Activated naive CD8-positive, alpha-beta T cell treated with anti-CD3 and anti-CD28 coated beads, Interleukin-2, amount 50 U/mL, for 16 hours (primary cell): ENCODE results near the gene MDM2.

Experiments
- DNase-seq: peaks from one replicate; pipeline ENCODE4 v3.0.0-alpha.2; 2020; ENCODE audit warnings: low read depth, low spot score

The MDM2 gene

GRCh38 chr12:68850390-68850789 is 42.4 kb downstream of the MDM2 start:
- no peak for DNase-seq

- no peak for DNase-seq
These were observed 43.8 kb downstream of the MDM2 start for GRCh38 chr12:68851592-68852306.

GRCh38 chr12:68853396-68854077 is 45.6 kb downstream of the MDM2 start:
- no peak for DNase-seq

GRCh38 chr12:68854078-68854468 is 46.1 kb downstream of the MDM2 start:
- DNase-seq, result no peak

GRCh38 chr12:68854554-68854953 is 46.6 kb downstream of the MDM2 start:
- DNase-seq, result no peak

- DNase-seq, result no peak
These were observed 47.1 kb downstream of the MDM2 start for GRCh38 chr12:68855111-68855510.

GRCh38 chr12:68855771-68856170 is 47.8 kb downstream of the MDM2 start:
- no peak for DNase-seq

- no peak for DNase-seq
These were observed 48.5 kb downstream of the MDM2 start for GRCh38 chr12:68856510-68856909.

- DNase-seq, result no peak
These were observed 53.9 kb downstream of the MDM2 start for GRCh38 chr12:68861890-68862289.

GRCh38 chr12:68863109-68863770 is 55.3 kb downstream of the MDM2 start:
- no peak for DNase-seq

GRCh38 chr12:68863886-68864454 is 56.0 kb downstream of the MDM2 start:
- DNase-seq, result peak; percentile 5

- no peak for DNase-seq
These were observed 56.6 kb downstream of the MDM2 start for GRCh38 chr12:68864604-68865003.

- no peak for DNase-seq
These were observed 57.6 kb downstream of the MDM2 start for GRCh38 chr12:68865399-68866164.

GRCh38 chr12:68866950-68867349 is 59.0 kb downstream of the MDM2 start:
- no peak for DNase-seq

GRCh38 chr12:68867606-68868005 is 59.6 kb downstream of the MDM2 start:
- no peak for DNase-seq

- DNase-seq, result no peak
These were observed 60.2 kb downstream of the MDM2 start for GRCh38 chr12:68868043-68868790.

- DNase-seq, result no peak
These were observed 62.0 kb downstream of the MDM2 start for GRCh38 chr12:68870011-68870410.

GRCh38 chr12:68870443-68870842 is 62.5 kb downstream of the MDM2 start:
- no peak for DNase-seq

- DNase-seq, result no peak
These were observed 63.4 kb downstream of the MDM2 start for GRCh38 chr12:68871396-68871795.

- DNase-seq, result no peak
These were observed 63.9 kb downstream of the MDM2 start for GRCh38 chr12:68871921-68872320.

GRCh38 chr12:68873316-68873715 is 65.3 kb downstream of the MDM2 start:
- no peak for DNase-seq
